GM23248 (cell line): Measurements from ENCODE around the gene KRT14. TPM values are rescaled to one million over a fixed set of nuclear protein-coding genes. Genes with fewer than 3 reads are reported as not detected.
"Not testable (repeated sequence)": the region's sequence is repeated elsewhere in the genome, so short reads cannot be mapped to it uniquely, and the experiment has no call there.

Experiments
- DNase-seq: peaks from one replicate; pipeline ENCODE4 v3.0.0-alpha.2; 2015
- H2AFZ ChIP-seq: fragments of 200-600 bp; sonication (generic); 2 replicates; pipeline ENCODE4 v1.6.1; 2016; ENCODE audit warnings: antibody characterized with exemption
- H3F3A ChIP-seq: fragments of 200-600 bp; sonication (generic); 2 replicates; pipeline ENCODE4 v1.6.1; 2016; ENCODE audit warnings: mild to moderate bottlenecking, antibody characterized with exemption, mixed run types; ENCODE audit not compliant: insufficient read depth
- H3K27ac ChIP-seq: fragments of 200-600 bp; sonication (generic); 2 replicates; pipeline ENCODE4 v1.5.1; 2016; ENCODE audit warnings: mild to moderate bottlenecking
- H3K27me3 ChIP-seq: fragments of 200-600 bp; sonication (generic); replicated peaks from 2 replicates; pipeline ENCODE4 v1.6.1; 2016; ENCODE audit warnings: mild to moderate bottlenecking; ENCODE audit not compliant: insufficient read depth
- H3K36me3 ChIP-seq: fragments of 200-600 bp; sonication (generic); 2 replicates; pipeline ENCODE4 v1.6.1; 2016; ENCODE audit warnings: low read depth, mild to moderate bottlenecking
- H3K4me1 ChIP-seq: fragments of 200-600 bp; sonication (generic); 2 replicates; pipeline ENCODE4 v1.6.1; 2016; ENCODE audit warnings: mild to moderate bottlenecking; ENCODE audit not compliant: insufficient read depth
- H3K4me2 ChIP-seq: fragments of 200-600 bp; sonication (generic); one replicate; pipeline ENCODE4 v1.6.1; 2016; ENCODE audit warnings: mild to moderate bottlenecking; ENCODE audit not compliant: unreplicated experiment
- H3K4me3 ChIP-seq: fragments of 200-600 bp; sonication (generic); 2 replicates; pipeline ENCODE4 v1.5.1; 2016; ENCODE audit warnings: mild to moderate bottlenecking
- H3K79me2 ChIP-seq: fragments of 200-600 bp; sonication (generic); 2 replicates; pipeline ENCODE4 v1.6.1; 2016; ENCODE audit warnings: mild to moderate bottlenecking; ENCODE audit not compliant: insufficient read depth
- H3K9ac ChIP-seq: fragments of 200-600 bp; sonication (generic); 2 replicates; pipeline ENCODE4 v1.6.1; 2016; ENCODE audit warnings: mild to moderate bottlenecking
- H3K9me2 ChIP-seq: fragments of 200-600 bp; sonication (generic); 2 replicates; pipeline ENCODE4 v1.6.1; 2016; ENCODE audit warnings: mixed run types, mild to moderate bottlenecking, moderate library complexity; ENCODE audit not compliant: insufficient read depth
- H3K9me3 ChIP-seq: fragments of 200-600 bp; sonication (generic); one replicate; pipeline ENCODE4 v1.6.1; 2017; ENCODE audit warnings: low read depth
- H4K20me1 ChIP-seq: fragments of 200-600 bp; sonication (generic); 2 replicates; pipeline ENCODE4 v1.6.0; 2016; ENCODE audit not compliant: insufficient read depth
- EZH2 ChIP-seq: fragments of 200-600 bp; sonication (generic); IDR thresholded peaks from 2 replicates; pipeline ENCODE4 v1.6.1; 2018; ENCODE audit warnings: antibody characterized with exemption, mild to moderate bottlenecking; ENCODE audit not compliant: insufficient read depth, poor library complexity, severe bottlenecking
- EZH2phosphoT487 ChIP-seq: fragments of 200-600 bp; sonication (generic); IDR thresholded peaks from 2 replicates; pipeline ENCODE4 v1.6.1; 2018; ENCODE audit warnings: antibody characterized with exemption, moderate library complexity, mild to moderate bottlenecking, low read depth; ENCODE audit not compliant: insufficient read depth
- WGBS, 2 experiments: methylation state at CpG; one replicate each; pipeline ENCODE4 v1.1.6; 2015 to 2017; ENCODE audit warnings: low lambda C conversion rate in 2 of 2, low coverage in 1 of 2; ENCODE audit errors: missing lambda C conversion rate in 2 of 2; 5-methylcytosine and 5-hydroxymethylcytosine counted together
- in situ Hi-C: fragments of 300-500 bp; cut with MboI; formaldehyde crosslinking; loops from 2 replicates; pipeline ENCODE4 v1.15.0; 2020
- polyA plus RNA-seq: library from polyadenylated mRNA; unstranded; fragments of >200 nt; fragmentation: Nextera tagmentation; extraction: Ambion mirVana; gene quantifications from 2 replicates; pipeline ENCODE4 v1.2.1, GENCODE V29; 2016
- total RNA-seq: library from RNA; depleted of rRNA; stranded (reverse); fragments of >200 nt; shearing (Covaris generic); gene quantifications from 2 replicates; pipeline ENCODE4 v1.2.3, GENCODE V29; 2014

Gene KRT14
- total and polyA plus RNA-seq, 2 experiments from 2014 or later = 0.93 TPM; not detected in 1

GRCh38 chr17:41629316-41629715 lies 42.6 kb upstream of the KRT14 start:
- H3K27ac ChIP-seq = no peak overlapping the region
- no peak overlapping the region for H2AFZ ChIP-seq
- no peak for TF ChIP-seq EZH2
- TF ChIP-seq EZH2phosphoT487 = no peak
- H3K27me3 ChIP-seq = no peaks in the 10 kb centered on the region
- H3K9ac ChIP-seq = no peak overlapping the region
- no peak for DNase-seq
- no peaks in the 10 kb centered on the region for H4K20me1 ChIP-seq
- H3K4me1 ChIP-seq = no peaks in the 10 kb centered on the region
- WGBS, 2 experiments = 82 to 84% methylated on average over 9 to 10 of the region's 10 CpGs
- H3K4me2 ChIP-seq = no peak overlapping the region
- H3K9me2 ChIP-seq = no peaks in the 10 kb centered on the region
- H3K9me3 ChIP-seq = no peaks in the 10 kb centered on the region
- no peaks in the 10 kb centered on the region for H3K79me2 ChIP-seq
- in situ Hi-C loops = no loop called here
- no peaks in the 10 kb centered on the region for H3K36me3 ChIP-seq
- H3K4me3 ChIP-seq = no peak overlapping the region
- H3F3A ChIP-seq = no peaks in the 10 kb centered on the region

- H3K4me2 ChIP-seq, H4K20me1 ChIP-seq, H3K4me3 ChIP-seq, H2AFZ ChIP-seq, H3F3A ChIP-seq, H3K9me2 ChIP-seq, in situ Hi-C loops, H3K9ac ChIP-seq, H3K4me1 ChIP-seq, H3K9me3 ChIP-seq, DNase-seq, H3K36me3 ChIP-seq, H3K27ac ChIP-seq, H3K79me2 ChIP-seq, H3K27me3 ChIP-seq: not testable (repeated sequence)
- WGBS, 2 experiments = 71 to 77% methylated on average over 11 of the region's 11 CpGs
These were observed 42.0 kb upstream of the KRT14 start for GRCh38 chr17:41628621-41629255.

- H3K79me2 ChIP-seq, H3K4me3 ChIP-seq, H3K4me2 ChIP-seq, H3K27ac ChIP-seq, in situ Hi-C loops, H3F3A ChIP-seq, H4K20me1 ChIP-seq, H3K4me1 ChIP-seq, H3K27me3 ChIP-seq, H2AFZ ChIP-seq, H3K9ac ChIP-seq, DNase-seq, H3K9me2 ChIP-seq, H3K9me3 ChIP-seq, H3K36me3 ChIP-seq: not testable (repeated sequence)
- WGBS, 2 experiments = 17 to 40% methylated on average over 1 of the region's 1 CpG
These were observed 41.3 kb upstream of the KRT14 start for GRCh38 chr17:41628073-41628370.

- Histone ChIP-seq H3K27me3 (no peaks in the 10 kb centered on the region), H3K79me2 (no peaks in the 10 kb centered on the region), H3K4me2 (no peak overlapping the region), H3K4me3 (no peak overlapping the region), H2AFZ (no peak overlapping the region), H3K27ac (no peak overlapping the region), H4K20me1 (no peaks in the 10 kb centered on the region), H3F3A (no peaks in the 10 kb centered on the region), H3K9me3 (no peaks in the 10 kb centered on the region), H3K9ac (no peak overlapping the region), H3K9me2 (no peaks in the 10 kb centered on the region), H3K4me1 (no peaks in the 10 kb centered on the region), H3K36me3 (no peaks in the 10 kb centered on the region)
- in situ Hi-C loops = no loop called here
- no peak for TF ChIP-seq EZH2
- TF ChIP-seq EZH2phosphoT487 = no peak
- 79 to 85% methylated on average over 21 to 23 of the region's 23 CpGs for WGBS, 2 experiments
- DNase-seq = no peak
These were observed 40.8 kb upstream of the KRT14 start for GRCh38 chr17:41627316-41628072.

GRCh38 chr17:41626914-41627295 lies 40.2 kb upstream of the KRT14 start:
- H3K9ac ChIP-seq, H3K79me2 ChIP-seq, H4K20me1 ChIP-seq, H3K9me3 ChIP-seq, H3K4me2 ChIP-seq, H3K4me1 ChIP-seq, H3K9me2 ChIP-seq, H3K27me3 ChIP-seq, H2AFZ ChIP-seq, H3K4me3 ChIP-seq, DNase-seq, in situ Hi-C loops, H3K27ac ChIP-seq, H3F3A ChIP-seq, H3K36me3 ChIP-seq: not testable (repeated sequence)
- 68 to 69% methylated on average over 5 of the region's 5 CpGs for WGBS, 2 experiments

GRCh38 chr17:41626028-41626913 lies 39.6 kb upstream of the KRT14 start:
- H3K4me3 ChIP-seq, H3K9me2 ChIP-seq, in situ Hi-C loops, H3K79me2 ChIP-seq, DNase-seq, H3K27me3 ChIP-seq, H3K36me3 ChIP-seq, H3K27ac ChIP-seq, H2AFZ ChIP-seq, H3K4me1 ChIP-seq, H4K20me1 ChIP-seq, H3K4me2 ChIP-seq, H3K9me3 ChIP-seq, H3K9ac ChIP-seq, H3F3A ChIP-seq: not testable (repeated sequence)
- 72 to 76% methylated on average over 16 to 17 of the region's 17 CpGs for WGBS, 2 experiments
